Left renal pelvis (tissue), 4 donors: Measurements from ENCODE around the gene SEPHS2. TPM values are rescaled to one million over a fixed set of nuclear protein-coding genes. Genes with fewer than 3 reads are reported as not detected.
"Not testable (repeated sequence)": the region's sequence is repeated elsewhere in the genome, so short reads cannot be mapped to it uniquely, and the experiment has no call there.

Experiments
- DNase-seq, 4 donors: peaks; one replicate each; pipeline ENCODE4 v3.0.0-alpha.2; 2013; ENCODE audit warnings: low read depth in 4 of 4, low spot score in 3 of 4
- polyA plus RNA-seq, 4 donors: library from polyadenylated mRNA; unstranded; fragments of 120-200 nt; gene quantifications; one replicate each; pipeline ENCODE4 v1.2.1, GENCODE V29; 2013; ENCODE audit not compliant: insufficient read length in 4 of 4

Gene SEPHS2
- polyA plus RNA-seq, 4 donors, result 31.6 to 94.3 (median 89.1) TPM

GRCh38 chr16:30470632-30470995 lies 24.9 kb upstream of the SEPHS2 start:
- DNase-seq, result no peak

- DNase-seq, result no peak
These were observed 24.5 kb upstream of the SEPHS2 start for GRCh38 chr16:30470170-30470512.

- DNase-seq, result no peak
These were observed 18.4 kb upstream of the SEPHS2 start for GRCh38 chr16:30464078-30464477.

GRCh38 chr16:30461426-30461825 lies 15.8 kb upstream of the SEPHS2 start:
- DNase-seq, result not testable (repeated sequence)

GRCh38 chr16:30459456-30459855 lies 13.8 kb upstream of the SEPHS2 start:
- no peak for DNase-seq

- no peak for DNase-seq
These were observed 13.1 kb upstream of the SEPHS2 start for GRCh38 chr16:30458561-30459394.

- no peak for DNase-seq
These were observed 12.3 kb upstream of the SEPHS2 start for GRCh38 chr16:30457743-30458560.

GRCh38 chr16:30457256-30457655 lies 11.6 kb upstream of the SEPHS2 start:
- no peak for DNase-seq

GRCh38 chr16:30456302-30456701 lies 10.6 kb upstream of the SEPHS2 start:
- DNase-seq, result no peak

- not testable (repeated sequence) for DNase-seq
These were observed 7.3 kb upstream of the SEPHS2 start for GRCh38 chr16:30452709-30453580.

- DNase-seq, result no peak
These were observed 3.4 kb upstream of the SEPHS2 start for GRCh38 chr16:30449116-30449435.

GRCh38 chr16:30447512-30448226 lies 2.0 kb upstream of the SEPHS2 start:
- DNase-seq, result peak in 2 of 4 donors; percentile 31 to 43

- no peak for DNase-seq
These were observed 525 bp upstream of the SEPHS2 start for GRCh38 chr16:30446203-30446595.

GRCh38 chr16:30445149-30445407 lies 596 bp downstream of the SEPHS2 start:
- DNase-seq, result no peak

GRCh38 chr16:30444231-30445148 lies 1.2 kb downstream of the SEPHS2 start:
- no peak for DNase-seq

- no peak for DNase-seq
These were observed 2.0 kb downstream of the SEPHS2 start for GRCh38 chr16:30443631-30444030.

- DNase-seq, result no peak
These were observed 5.8 kb downstream of the SEPHS2 start for GRCh38 chr16:30439720-30440348.

- DNase-seq, result no peak
These were observed 6.8 kb downstream of the SEPHS2 start for GRCh38 chr16:30438835-30439234.

- no peak for DNase-seq
These were observed 8.1 kb downstream of the SEPHS2 start for GRCh38 chr16:30437511-30438046.
